Type B pancreatic cell (in vitro differentiated cells): ENCODE results near the gene NOL4L. TPM values are rescaled to one million over a fixed set of nuclear protein-coding genes. Genes with fewer than 3 reads are reported as not detected.
"Not testable (repeated sequence)": the region's sequence is repeated elsewhere in the genome, so short reads cannot be mapped to it uniquely, and the experiment has no call there.

Experiments
- DNase-seq: peaks from one replicate; pipeline ENCODE4 v3.0.0; 2021; ENCODE audit warnings: mixed read lengths; ENCODE audit not compliant: unreplicated experiment; ENCODE audit errors: extremely low spot score
- H3K27ac Mint-ChIP-seq: 2 replicates; pipeline ENCODE4 v1.8.0; 2021; ENCODE audit warnings: mild to moderate bottlenecking, mixed read lengths
- H3K27me3 Mint-ChIP-seq: 2 replicates; pipeline ENCODE4 v1.8.0; 2021; ENCODE audit warnings: mixed read lengths
- H3K36me3 Mint-ChIP-seq: 2 replicates; pipeline ENCODE4 v1.8.0; 2021; ENCODE audit warnings: mixed read lengths
- H3K4me1 Mint-ChIP-seq: one replicate; pipeline ENCODE4 v1.8.0; 2021; ENCODE audit warnings: mixed read lengths; ENCODE audit not compliant: unreplicated experiment
- H3K4me3 Mint-ChIP-seq: 2 replicates; pipeline ENCODE4 v1.8.0; 2021; ENCODE audit warnings: mild to moderate bottlenecking, mixed read lengths
- H3K9me3 Mint-ChIP-seq: 2 replicates; pipeline ENCODE4 v1.8.0; 2021; ENCODE audit warnings: mixed read lengths
- total RNA-seq: library from RNA; stranded (reverse); gene quantifications from 2 replicates; pipeline ENCODE4 v1.2.1, GENCODE V29; 2021; ENCODE audit warnings: low replicate concordance
- TF ChIP-seq, protein P1 (sequence below): fragments of 200-600 bp; sonication (generic); conservative IDR thresholded peaks from 2 replicates; pipeline ENCODE4 v1.5.0; 2021; ENCODE audit warnings: antibody characterized with exemption, mild to moderate bottlenecking

Gene NOL4L
- total RNA-seq, 1 donor from 2014 or later: 44.5 TPM

DNA sequence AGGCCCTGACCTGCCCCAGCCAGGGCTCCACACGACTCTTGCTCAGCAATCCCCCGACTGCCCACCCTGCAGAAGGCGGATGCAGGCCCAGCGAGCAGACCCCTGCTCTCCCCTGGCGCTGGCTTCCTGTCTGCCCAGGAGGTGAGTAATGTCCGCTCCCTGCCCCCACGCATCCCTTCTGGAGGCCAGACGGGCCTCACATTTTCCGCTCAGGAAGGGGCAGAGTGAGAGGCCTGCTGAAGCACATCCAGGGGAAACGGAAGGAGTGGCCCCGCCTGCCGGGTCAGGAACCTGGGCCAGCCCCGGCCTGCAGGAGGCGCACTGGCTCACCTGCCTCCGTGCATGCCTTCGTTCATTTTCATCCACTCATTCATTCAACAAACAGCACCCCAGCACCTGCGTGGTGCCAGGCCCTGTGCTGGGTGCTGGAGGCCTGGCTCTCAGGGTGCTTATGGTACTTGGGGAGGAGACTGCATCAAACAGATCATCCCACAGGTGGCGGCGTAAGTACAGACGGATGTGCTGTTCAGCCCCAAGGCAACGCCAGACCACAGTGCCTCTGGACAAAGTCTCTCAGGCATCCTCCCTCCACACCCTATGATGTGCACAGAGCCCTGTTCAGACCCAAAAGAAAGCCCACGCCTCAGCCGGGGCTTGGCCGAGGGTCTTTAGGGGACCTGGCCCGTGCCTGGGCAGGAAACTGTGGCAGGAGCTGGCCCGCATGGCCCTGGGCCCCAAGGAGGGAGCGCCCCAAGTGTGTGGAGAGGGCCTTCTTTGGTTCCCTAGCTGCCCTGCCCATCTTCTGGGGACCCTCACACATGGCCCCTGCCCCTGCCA is 114.9 kb downstream of the NOL4L start:
- Mint-ChIP-seq H3K4me1 (peaks cover 21% of the 10 kb centered on the region), H3K4me3 (peak overlapping the region; percentile 62), H3K27ac (peak overlapping the region; percentile 65), H3K27me3 (no peaks in the 10 kb centered on the region), H3K9me3 (no peaks in the 10 kb centered on the region), H3K36me3 (peaks cover 12% of the 10 kb centered on the region)
- no peak for DNase-seq
- TF ChIP-seq, protein P1, sequence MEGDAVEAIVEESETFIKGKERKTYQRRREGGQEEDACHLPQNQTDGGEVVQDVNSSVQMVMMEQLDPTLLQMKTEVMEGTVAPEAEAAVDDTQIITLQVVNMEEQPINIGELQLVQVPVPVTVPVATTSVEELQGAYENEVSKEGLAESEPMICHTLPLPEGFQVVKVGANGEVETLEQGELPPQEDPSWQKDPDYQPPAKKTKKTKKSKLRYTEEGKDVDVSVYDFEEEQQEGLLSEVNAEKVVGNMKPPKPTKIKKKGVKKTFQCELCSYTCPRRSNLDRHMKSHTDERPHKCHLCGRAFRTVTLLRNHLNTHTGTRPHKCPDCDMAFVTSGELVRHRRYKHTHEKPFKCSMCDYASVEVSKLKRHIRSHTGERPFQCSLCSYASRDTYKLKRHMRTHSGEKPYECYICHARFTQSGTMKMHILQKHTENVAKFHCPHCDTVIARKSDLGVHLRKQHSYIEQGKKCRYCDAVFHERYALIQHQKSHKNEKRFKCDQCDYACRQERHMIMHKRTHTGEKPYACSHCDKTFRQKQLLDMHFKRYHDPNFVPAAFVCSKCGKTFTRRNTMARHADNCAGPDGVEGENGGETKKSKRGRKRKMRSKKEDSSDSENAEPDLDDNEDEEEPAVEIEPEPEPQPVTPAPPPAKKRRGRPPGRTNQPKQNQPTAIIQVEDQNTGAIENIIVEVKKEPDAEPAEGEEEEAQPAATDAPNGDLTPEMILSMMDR: peak; percentile 69

DNA sequence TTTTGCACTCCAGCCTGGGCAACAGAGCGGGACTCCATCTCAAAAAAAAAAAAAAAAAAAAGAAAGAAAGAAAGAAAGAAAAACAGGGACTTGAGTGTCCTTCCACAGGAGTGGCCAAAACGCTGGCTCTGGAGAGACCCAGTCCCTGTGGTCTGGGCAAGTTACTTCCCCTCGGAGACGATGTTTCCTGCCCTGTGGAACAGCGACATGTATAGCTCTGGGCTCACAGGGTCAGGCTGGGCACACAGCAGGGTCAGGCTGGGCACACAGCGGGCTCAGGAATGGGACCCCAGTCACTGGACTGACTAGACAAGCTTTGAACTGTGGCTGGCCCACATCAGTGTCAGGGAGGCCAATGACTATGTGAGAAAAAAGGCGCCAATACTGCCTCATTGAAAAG is 116.3 kb downstream of the NOL4L start:
- Mint-ChIP-seq H3K9me3 (no peaks in the 10 kb centered on the region), H3K4me3 (no peak overlapping the region), H3K27me3 (no peaks in the 10 kb centered on the region), H3K4me1 (peaks cover 22% of the 10 kb centered on the region), H3K36me3 (peaks cover 12% of the 10 kb centered on the region), H3K27ac (no peak overlapping the region)
- TF ChIP-seq, protein P1: no peak
- DNase-seq: no peak

- H3K27ac Mint-ChIP-seq: no peak overlapping the region
- peaks cover 22% of the 10 kb centered on the region for H3K4me1 Mint-ChIP-seq
- H3K36me3 Mint-ChIP-seq: peaks cover 12% of the 10 kb centered on the region
These were observed 116.9 kb downstream of the NOL4L start for GRCh38 chr20:32468313-32468640.

DNA sequence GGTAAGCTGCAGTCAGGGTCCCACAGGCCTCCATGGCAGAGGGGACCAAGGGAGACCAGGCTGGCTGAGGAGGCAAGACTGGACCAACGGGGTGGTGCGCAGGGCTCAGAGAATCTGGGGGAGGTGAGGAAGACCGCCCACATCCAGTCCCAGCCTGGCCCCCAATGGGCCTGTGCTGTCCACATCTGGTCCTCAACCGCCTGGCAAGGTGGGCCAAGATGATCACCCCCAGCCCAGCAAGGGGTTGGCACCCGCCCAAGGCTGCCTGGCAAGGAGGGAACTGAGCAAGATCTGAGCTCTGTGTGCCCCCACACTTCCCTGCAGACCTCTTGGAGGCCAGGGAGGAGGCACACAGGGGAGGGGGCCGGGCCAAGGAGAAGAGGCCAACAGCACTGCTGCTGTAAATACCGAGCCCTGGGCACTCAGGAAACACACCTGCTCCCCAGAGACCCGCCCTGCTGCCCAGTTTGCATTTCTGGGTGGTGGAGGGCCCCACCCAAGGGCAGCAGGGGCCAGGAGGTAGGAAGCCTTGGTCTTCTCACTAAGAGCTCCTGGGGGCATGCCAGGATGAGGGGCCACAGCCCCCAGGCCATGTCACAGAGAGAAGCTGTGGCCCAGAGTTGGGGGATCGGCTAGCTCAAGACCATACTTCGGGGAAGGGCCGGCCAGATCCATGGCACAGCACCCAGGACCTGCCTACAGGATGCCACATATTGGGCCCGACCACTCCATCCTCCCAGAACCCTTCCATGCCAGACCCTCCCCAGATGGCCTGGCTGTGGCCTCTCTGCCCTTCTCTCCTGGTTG is 117.4 kb downstream of the NOL4L start:
- TF ChIP-seq, protein P1: no peak
- no peaks in the 10 kb centered on the region for H3K9me3 Mint-ChIP-seq
- H3K4me1 Mint-ChIP-seq: peaks cover 24% of the 10 kb centered on the region
- peaks cover 12% of the 10 kb centered on the region for H3K36me3 Mint-ChIP-seq
- DNase-seq: no peak
- H3K27me3 Mint-ChIP-seq: no peaks in the 10 kb centered on the region
- H3K4me3 Mint-ChIP-seq: no peak overlapping the region
- no peak overlapping the region for H3K27ac Mint-ChIP-seq

More at GRCh38 chr20:32468313-32468640, 116.9 kb downstream of the NOL4L start:
- Mint-ChIP-seq H3K27me3 (no peaks in the 10 kb centered on the region), H3K9me3 (no peaks in the 10 kb centered on the region), H3K4me3 (no peak overlapping the region)
- TF ChIP-seq, protein P1: no peak
- DNase-seq: no peak

DNA sequence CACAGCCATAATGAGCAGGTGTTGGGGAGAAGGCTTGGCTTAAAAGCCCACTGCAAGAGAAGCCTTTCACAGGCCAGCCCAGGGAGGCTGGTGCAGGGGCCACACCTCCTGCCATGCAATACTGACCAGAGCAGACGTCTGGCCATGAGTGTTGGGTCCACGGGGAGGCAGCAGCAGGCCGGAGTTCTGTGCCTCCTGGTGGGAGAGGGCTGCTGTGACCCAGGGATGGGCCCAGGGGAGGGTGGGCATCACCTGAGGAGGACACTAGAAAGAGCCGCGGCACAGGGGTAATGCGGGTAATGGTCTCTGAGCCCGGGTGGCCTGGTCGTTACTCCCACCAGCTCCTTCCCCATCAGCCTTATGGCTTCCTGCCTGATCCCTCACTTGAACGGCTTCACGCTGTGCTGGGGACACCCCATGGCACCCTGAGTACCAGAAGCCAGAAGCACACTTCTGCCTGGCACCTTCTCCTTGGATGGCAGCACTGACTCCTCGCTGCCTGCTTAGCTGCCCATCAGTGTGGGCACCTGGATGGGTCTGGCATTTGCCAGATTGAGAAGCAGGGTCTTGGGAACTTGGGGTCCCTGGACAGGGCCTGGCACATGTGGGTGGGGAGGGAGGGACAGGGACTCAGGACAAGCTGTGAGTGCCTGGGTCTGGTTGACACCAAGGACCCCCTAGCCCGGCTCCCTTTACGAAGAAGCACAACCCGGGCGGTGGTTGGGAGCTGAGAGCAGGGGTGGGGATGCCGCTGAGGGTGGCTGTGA is 118.2 kb downstream of the NOL4L start:
- H3K9me3 Mint-ChIP-seq: no peaks in the 10 kb centered on the region
- H3K36me3 Mint-ChIP-seq: peaks cover 12% of the 10 kb centered on the region
- no peaks in the 10 kb centered on the region for H3K27me3 Mint-ChIP-seq
- H3K4me3 Mint-ChIP-seq: no peak overlapping the region
- no peak for DNase-seq
- H3K27ac Mint-ChIP-seq: no peak overlapping the region
- H3K4me1 Mint-ChIP-seq: peaks cover 28% of the 10 kb centered on the region
- TF ChIP-seq, protein P1: no peak

DNA sequence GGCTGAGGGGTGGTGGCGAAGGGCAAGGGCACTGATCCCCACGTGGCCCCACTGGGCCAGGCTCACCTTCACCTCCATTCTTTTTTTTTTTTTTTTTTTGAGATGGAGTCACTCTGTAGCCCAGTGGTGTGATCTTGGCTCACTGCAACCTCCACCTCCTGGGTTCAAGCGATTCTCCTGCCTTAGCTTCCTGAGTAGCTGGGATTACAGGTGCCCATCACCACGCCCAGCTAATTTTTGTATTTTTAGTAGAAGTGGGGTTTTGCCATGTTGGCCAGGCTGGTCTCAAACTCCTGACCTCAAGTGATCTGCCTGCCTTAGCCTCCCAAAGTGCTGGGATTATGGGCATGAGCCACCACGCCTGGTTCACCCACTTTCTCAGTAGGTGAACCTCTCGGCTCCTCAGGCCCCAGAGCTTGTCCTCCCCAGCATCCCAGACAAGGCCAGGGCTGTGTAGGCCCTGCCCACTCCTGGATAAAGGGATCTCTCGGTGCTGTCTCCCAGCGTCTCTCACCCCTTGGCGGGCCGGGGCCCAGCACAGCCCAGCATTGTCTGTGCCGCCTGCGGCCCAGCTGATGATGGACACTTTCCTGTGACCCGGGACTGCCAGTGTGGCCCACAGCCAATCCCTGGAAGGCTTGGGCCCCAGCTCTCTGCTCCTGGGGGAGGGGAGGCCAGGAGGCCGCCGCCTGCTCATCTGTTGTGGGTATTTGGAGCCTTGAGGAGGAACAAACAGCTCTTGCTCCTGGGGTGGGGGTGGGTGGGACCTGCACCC is 119.0 kb downstream of the NOL4L start:
- not testable (repeated sequence) for H3K4me3 Mint-ChIP-seq, DNase-seq, H3K36me3 Mint-ChIP-seq, H3K9me3 Mint-ChIP-seq, H3K27me3 Mint-ChIP-seq
- peaks cover 28% of the 10 kb centered on the region for H3K4me1 Mint-ChIP-seq
- peak overlapping the region; percentile 75 for H3K27ac Mint-ChIP-seq
